ENCODE data around the gene PTPRM. TPM values are rescaled to one million over a fixed set of nuclear protein-coding genes. Genes with fewer than 3 reads are reported as not detected.

The PTPRM gene
- polyA plus RNA-seq, 1 donor from 2014 or later = 126 TPM

DNA sequence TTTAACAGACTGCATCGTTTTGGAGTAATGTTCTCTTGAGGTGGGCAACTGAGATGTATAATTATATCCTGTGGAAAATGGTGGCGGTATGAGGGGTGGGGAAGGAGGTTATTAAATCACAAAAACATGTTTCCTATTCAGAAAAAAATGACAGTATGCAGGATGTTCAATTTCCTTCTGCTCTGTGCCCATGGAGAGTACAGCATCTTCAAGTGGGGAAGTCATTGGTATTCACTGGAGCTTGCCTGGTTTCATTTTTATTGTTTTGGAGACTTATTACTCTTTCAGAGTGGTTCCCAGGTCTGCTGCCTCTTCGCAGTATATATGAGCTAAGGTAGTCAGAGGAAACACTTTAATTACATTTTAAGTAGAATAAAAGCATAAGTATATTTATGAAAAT, 723.3 kb downstream of the PTPRM start:
- Histone ChIP-seq H2AFZ (ENCODE audit: low read depth, low read length) (no peak overlapping the region), H3K9me3 (ENCODE audit: low read length) (no peaks in the 10 kb centered on the region)
- TF ChIP-seq EZH2 (IDR thresholded peaks at IDR 0.05; ENCODE audit: borderline replicate concordance, insufficient read depth, low read length, poor library complexity, severe bottlenecking) (no peak), POLR2AphosphoS5 (IDR thresholded peaks at IDR 0.05) (no peak), TAF1 (IDR thresholded peaks at IDR 0.05; ENCODE audit: low read depth) (no peak), MXI1 (conservative IDR thresholded peaks at IDR 0.05; ENCODE audit: poor library complexity, severe bottlenecking) (no peak), RAD21 (conservative IDR thresholded peaks at IDR 0.05) (no peak), EP300 (conservative IDR thresholded peaks at IDR 0.05; ENCODE audit: poor library complexity, severe bottlenecking) (no peak), SMC3 (conservative IDR thresholded peaks at IDR 0.05; ENCODE audit: poor library complexity) (no peak)
- TF ChIP-seq, protein P1, sequence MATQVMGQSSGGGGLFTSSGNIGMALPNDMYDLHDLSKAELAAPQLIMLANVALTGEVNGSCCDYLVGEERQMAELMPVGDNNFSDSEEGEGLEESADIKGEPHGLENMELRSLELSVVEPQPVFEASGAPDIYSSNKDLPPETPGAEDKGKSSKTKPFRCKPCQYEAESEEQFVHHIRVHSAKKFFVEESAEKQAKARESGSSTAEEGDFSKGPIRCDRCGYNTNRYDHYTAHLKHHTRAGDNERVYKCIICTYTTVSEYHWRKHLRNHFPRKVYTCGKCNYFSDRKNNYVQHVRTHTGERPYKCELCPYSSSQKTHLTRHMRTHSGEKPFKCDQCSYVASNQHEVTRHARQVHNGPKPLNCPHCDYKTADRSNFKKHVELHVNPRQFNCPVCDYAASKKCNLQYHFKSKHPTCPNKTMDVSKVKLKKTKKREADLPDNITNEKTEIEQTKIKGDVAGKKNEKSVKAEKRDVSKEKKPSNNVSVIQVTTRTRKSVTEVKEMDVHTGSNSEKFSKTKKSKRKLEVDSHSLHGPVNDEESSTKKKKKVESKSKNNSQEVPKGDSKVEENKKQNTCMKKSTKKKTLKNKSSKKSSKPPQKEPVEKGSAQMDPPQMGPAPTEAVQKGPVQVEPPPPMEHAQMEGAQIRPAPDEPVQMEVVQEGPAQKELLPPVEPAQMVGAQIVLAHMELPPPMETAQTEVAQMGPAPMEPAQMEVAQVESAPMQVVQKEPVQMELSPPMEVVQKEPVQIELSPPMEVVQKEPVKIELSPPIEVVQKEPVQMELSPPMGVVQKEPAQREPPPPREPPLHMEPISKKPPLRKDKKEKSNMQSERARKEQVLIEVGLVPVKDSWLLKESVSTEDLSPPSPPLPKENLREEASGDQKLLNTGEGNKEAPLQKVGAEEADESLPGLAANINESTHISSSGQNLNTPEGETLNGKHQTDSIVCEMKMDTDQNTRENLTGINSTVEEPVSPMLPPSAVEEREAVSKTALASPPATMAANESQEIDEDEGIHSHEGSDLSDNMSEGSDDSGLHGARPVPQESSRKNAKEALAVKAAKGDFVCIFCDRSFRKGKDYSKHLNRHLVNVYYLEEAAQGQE (IDR thresholded peaks at IDR 0.05; ENCODE audit: borderline replicate concordance) = no peak
- TF ChIP-seq, protein P2, sequence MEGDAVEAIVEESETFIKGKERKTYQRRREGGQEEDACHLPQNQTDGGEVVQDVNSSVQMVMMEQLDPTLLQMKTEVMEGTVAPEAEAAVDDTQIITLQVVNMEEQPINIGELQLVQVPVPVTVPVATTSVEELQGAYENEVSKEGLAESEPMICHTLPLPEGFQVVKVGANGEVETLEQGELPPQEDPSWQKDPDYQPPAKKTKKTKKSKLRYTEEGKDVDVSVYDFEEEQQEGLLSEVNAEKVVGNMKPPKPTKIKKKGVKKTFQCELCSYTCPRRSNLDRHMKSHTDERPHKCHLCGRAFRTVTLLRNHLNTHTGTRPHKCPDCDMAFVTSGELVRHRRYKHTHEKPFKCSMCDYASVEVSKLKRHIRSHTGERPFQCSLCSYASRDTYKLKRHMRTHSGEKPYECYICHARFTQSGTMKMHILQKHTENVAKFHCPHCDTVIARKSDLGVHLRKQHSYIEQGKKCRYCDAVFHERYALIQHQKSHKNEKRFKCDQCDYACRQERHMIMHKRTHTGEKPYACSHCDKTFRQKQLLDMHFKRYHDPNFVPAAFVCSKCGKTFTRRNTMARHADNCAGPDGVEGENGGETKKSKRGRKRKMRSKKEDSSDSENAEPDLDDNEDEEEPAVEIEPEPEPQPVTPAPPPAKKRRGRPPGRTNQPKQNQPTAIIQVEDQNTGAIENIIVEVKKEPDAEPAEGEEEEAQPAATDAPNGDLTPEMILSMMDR (IDR thresholded peaks at IDR 0.05; ENCODE audit: poor library complexity, severe bottlenecking) = no peak

DNA sequence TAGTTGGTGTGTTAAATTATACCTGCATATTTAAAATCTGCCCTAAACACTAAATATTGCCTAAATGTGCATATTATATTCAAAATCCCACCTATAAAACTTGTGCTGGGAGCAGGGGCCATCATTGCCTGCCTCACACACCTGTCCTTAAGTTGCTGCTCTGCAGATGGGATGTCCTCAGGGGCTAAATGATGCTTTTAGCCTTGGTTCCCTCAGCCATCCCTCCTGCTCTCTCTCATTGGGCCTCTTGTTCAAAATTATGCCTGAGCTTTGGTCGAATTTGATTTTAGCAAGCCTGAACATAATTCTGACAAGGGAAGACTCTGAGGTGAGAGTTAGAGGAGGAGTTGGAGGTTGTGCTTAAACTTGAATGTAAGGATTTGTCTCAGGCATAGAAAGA, 723.8 kb downstream of the PTPRM start:
- no peak overlapping the region for H3K27ac ChIP-seq (ENCODE audit: low read length)
- no peaks in the 10 kb centered on the region for H3K36me3 ChIP-seq (ENCODE audit: insufficient read depth, low read length)
- H3K27me3 ChIP-seq (ENCODE audit: insufficient read depth, low read depth, low read length) = no peaks in the 10 kb centered on the region
- H3K9me3 ChIP-seq (ENCODE audit: low read length) = no peaks in the 10 kb centered on the region
- no peak overlapping the region for H3K4me2 ChIP-seq (ENCODE audit: low read length)
- TF ChIP-seq RAD21 (conservative IDR thresholded peaks at IDR 0.05) (no peak), EZH2 (IDR thresholded peaks at IDR 0.05; ENCODE audit: borderline replicate concordance, insufficient read depth, low read length, poor library complexity, severe bottlenecking) (no peak), MXI1 (conservative IDR thresholded peaks at IDR 0.05; ENCODE audit: poor library complexity, severe bottlenecking) (no peak), SMC3 (conservative IDR thresholded peaks at IDR 0.05; ENCODE audit: poor library complexity) (no peak), EP300 (conservative IDR thresholded peaks at IDR 0.05; ENCODE audit: poor library complexity, severe bottlenecking) (no peak), TAF1 (IDR thresholded peaks at IDR 0.05; ENCODE audit: low read depth) (no peak), POLR2AphosphoS5 (IDR thresholded peaks at IDR 0.05) (no peak)
- TF ChIP-seq, protein P1 (IDR thresholded peaks at IDR 0.05; ENCODE audit: borderline replicate concordance) = no peak
- TF ChIP-seq, protein P2 (IDR thresholded peaks at IDR 0.05; ENCODE audit: poor library complexity, severe bottlenecking) = no peak
- no peak overlapping the region for H3K9ac ChIP-seq (ENCODE audit: low read length)
- H3K79me2 ChIP-seq (replicated peaks; ENCODE audit: insufficient read depth, low read length) = no peaks in the 10 kb centered on the region
- H2AFZ ChIP-seq (ENCODE audit: low read depth, low read length) = no peak overlapping the region
- no peaks in the 10 kb centered on the region for H3F3A ChIP-seq (ENCODE audit: insufficient read depth, low read length, poor library complexity, severe bottlenecking)
- no peaks in the 10 kb centered on the region for H4K20me1 ChIP-seq (ENCODE audit: insufficient read depth)
- H3K4me3 ChIP-seq (ENCODE audit: low read length) = no peak overlapping the region
- H3K9me2 ChIP-seq (ENCODE audit: insufficient read depth, low read length) = no peaks in the 10 kb centered on the region

More for the DNA sequence above, 723.3 kb downstream of the PTPRM start:
- no peak overlapping the region for H3K27ac ChIP-seq (ENCODE audit: low read length)
- H3F3A ChIP-seq (ENCODE audit: insufficient read depth, low read length, poor library complexity, severe bottlenecking) = no peaks in the 10 kb centered on the region
- no peaks in the 10 kb centered on the region for H3K9me2 ChIP-seq (ENCODE audit: insufficient read depth, low read length)
- no peaks in the 10 kb centered on the region for H3K36me3 ChIP-seq (ENCODE audit: insufficient read depth, low read length)
- H3K4me3 ChIP-seq (ENCODE audit: low read length) = no peak overlapping the region
- H3K79me2 ChIP-seq (replicated peaks; ENCODE audit: insufficient read depth, low read length) = no peaks in the 10 kb centered on the region
- no peak overlapping the region for H3K4me2 ChIP-seq (ENCODE audit: low read length)
- H3K27me3 ChIP-seq (ENCODE audit: insufficient read depth, low read depth, low read length) = no peaks in the 10 kb centered on the region
- no peak overlapping the region for H3K9ac ChIP-seq (ENCODE audit: low read length)
- H4K20me1 ChIP-seq (ENCODE audit: insufficient read depth) = no peaks in the 10 kb centered on the region
